Body of pancreas (tissue), 4 donors: ENCODE measurements around the gene YIPF4. TPM values are rescaled to one million over a fixed set of nuclear protein-coding genes. Genes with fewer than 3 reads are reported as not detected.
A peak's percentile ranks its signal among the peaks of the same experiment; 100 is the strongest.
"Not testable (repeated sequence)": the region's sequence is repeated elsewhere in the genome, so short reads cannot be mapped to it uniquely, and the experiment has no call there.

Experiments used
- ATAC-seq: fragments of 150-250 bp; one replicate; pipeline ENCODE4 v1.9.1; 2016
- DNase-seq, 4 donors: peaks; one replicate each; pipeline ENCODE4 v3.0.0-alpha.2; 2019
- H3K27ac ChIP-seq, 4 donors: fragments of 200-600 bp; sonication (generic); 1 replicate in 3 of 4; 2 replicates in 1 of 4; pipeline versions ENCODE4 v1.5.1 to v1.6.1; 2016 to 2019; ENCODE audit warnings: mild to moderate bottlenecking in 1 of 4, mixed read lengths in 1 of 4, moderate library complexity in 1 of 4
- H3K27me3 ChIP-seq, 2 donors: fragments of 200-600 bp; sonication (generic); one replicate each; pipeline ENCODE4 v1.6.0; 2016; ENCODE audit warnings: mild to moderate bottlenecking in 1 of 2
- H3K36me3 ChIP-seq, 2 donors: fragments of 200-600 bp; sonication (generic); replicated peaks in 1 of 2; 2 replicates each; pipeline ENCODE4 v1.5.1; 2016; ENCODE audit warnings: low read depth in 2 of 2; ENCODE audit not compliant: insufficient read depth in 1 of 2
- H3K4me1 ChIP-seq: fragments of 200-600 bp; sonication (generic); one replicate; pipeline ENCODE4 v1.6.0; 2016
- H3K4me3 ChIP-seq, 2 donors: fragments of 200-600 bp; sonication (generic); 1 replicate in 1 of 2; 2 replicates in 1 of 2; pipeline ENCODE4 v1.5.1; 2016 to 2019
- H3K9me3 ChIP-seq, 3 donors: fragments of 200-600 bp; sonication (generic); 1 replicate in 2 of 3; 2 replicates in 1 of 3; pipeline ENCODE4 v1.5.1; 2016
- CTCF ChIP-seq, 7 experiments: fragments of 450-650 bp in 4 of 7; fragments of 200-600 bp in 3 of 7; sonication (generic) in 3 of 7; IDR thresholded peaks; one replicate each; pipeline ENCODE4 v1.5.1; 2016 to 2019; ENCODE audit warnings: antibody characterized with exemption in 7 of 7
- POLR2A ChIP-seq, 3 donors: fragments of 450-650 bp; IDR thresholded peaks; one replicate each; pipeline ENCODE4 v1.6.1; 2016; ENCODE audit warnings: antibody characterized with exemption in 3 of 3, mild to moderate bottlenecking in 2 of 3
- WGBS, 2 donors: methylation state at CpG; one replicate each; pipeline ENCODE4 v1.1.5; 2017; 5-methylcytosine and 5-hydroxymethylcytosine counted together
- intact Hi-C: fragments of 100-400 bp; cut with DNase I; formaldehyde crosslinking; loops from one replicate; pipeline ENCODE4 v1.15.1; 2023
- total RNA-seq, 2 donors: library from RNA; depleted of rRNA; stranded (reverse); fragments of >200 nt; gene quantifications; one replicate each; pipeline ENCODE4 v1.1.0, GENCODE V29; 2016

YIPF4 gene
- total RNA-seq, 2 donors from 2014 or later: 13.5 to 24.7 TPM

- peaks cover 66% of the 10 kb centered on the region for H3K4me1 ChIP-seq
- 50 to 52% methylated on average over 2 of the region's 2 CpGs for WGBS, 2 donors
Measured at GRCh38 chr2:32363597-32363996, 85.9 kb downstream of the YIPF4 start.

DNA sequence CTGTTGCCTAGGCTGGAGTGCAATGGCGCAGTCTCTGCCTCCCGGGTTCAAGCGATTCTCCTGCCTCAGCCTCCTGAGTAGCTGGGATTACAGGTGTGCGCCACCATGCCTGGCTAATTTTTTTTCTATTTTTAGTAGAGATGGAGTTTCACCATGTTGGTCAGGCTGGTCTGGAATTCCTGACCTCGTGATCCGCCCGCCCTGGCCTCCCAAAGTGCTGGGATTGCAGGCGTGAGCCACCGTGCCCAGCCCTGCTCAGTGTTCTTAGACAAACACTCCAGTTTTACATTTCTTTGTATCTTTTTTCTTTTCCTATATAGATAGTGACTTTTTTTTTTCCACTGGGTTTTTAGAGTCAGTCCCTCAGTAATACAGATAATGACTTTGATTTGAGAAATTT, 86.6 kb downstream of the YIPF4 start:
- H3K4me3 ChIP-seq, ATAC-seq, H3K27me3 ChIP-seq, H3K36me3 ChIP-seq, DNase-seq, intact Hi-C loops, H3K9me3 ChIP-seq: not testable (repeated sequence)
- Histone ChIP-seq H3K27ac (peak overlapping the region in 1 of 4 donors; percentile 34), H3K4me1 (peaks cover 66% of the 10 kb centered on the region)
- 88 to 90% methylated on average over 9 of the region's 9 CpGs for WGBS, 2 donors

More at GRCh38 chr2:32363597-32363996, 85.9 kb downstream of the YIPF4 start:
- Histone ChIP-seq H3K9me3 (no peaks in the 10 kb centered on the region), H3K27ac (peak overlapping the region in 1 of 4 donors; percentile 34), H3K36me3 (no peaks in the 10 kb centered on the region), H3K27me3 (no peaks in the 10 kb centered on the region), H3K4me3 (no peak overlapping the region)
- ATAC-seq (no peak), DNase-seq (no peak)
- intact Hi-C loops: no loop called here
- no peak for TF ChIP-seq CTCF (IDR thresholded peaks at IDR 0.05)
- no peak for TF ChIP-seq POLR2A (IDR thresholded peaks at IDR 0.05)

DNA sequence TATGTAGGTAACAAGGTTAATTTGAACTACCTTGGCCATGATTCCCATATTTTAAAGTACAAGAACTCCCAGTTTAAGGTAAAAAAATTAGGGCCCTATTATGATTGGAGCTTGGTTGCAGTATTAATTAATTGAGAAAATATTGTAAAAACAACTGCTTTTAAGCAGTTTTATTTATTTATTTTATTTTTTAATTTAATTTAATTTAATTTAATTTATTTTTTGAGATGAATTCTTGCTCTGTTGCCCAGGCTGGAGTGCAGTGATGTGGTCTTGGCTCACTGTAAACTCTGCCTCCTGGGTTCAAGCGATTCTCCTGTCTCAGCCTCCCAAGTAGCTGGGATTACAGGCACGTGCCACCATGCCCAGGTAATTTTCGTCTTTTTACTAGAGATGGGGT, 88.0 kb downstream of the YIPF4 start:
- ATAC-seq, H3K4me3 ChIP-seq, H3K36me3 ChIP-seq, DNase-seq, H3K27me3 ChIP-seq, H3K9me3 ChIP-seq, H3K27ac ChIP-seq, intact Hi-C loops: not testable (repeated sequence)
- WGBS, 2 donors: 70 to 91% methylated on average over 3 of the region's 3 CpGs
- peaks cover 57% of the 10 kb centered on the region for H3K4me1 ChIP-seq

Other genes with a start within 250 kb of the YIPF4 start
- 10 to 100 TPM; 24.7 to 43.3 TPM for gene DPY30, start 238.1 kb upstream of the YIPF4 start, total RNA-seq
- 10 to 100 TPM; 10.6 to 23.7 TPM for gene SPAST, start 214.3 kb upstream of the YIPF4 start, total RNA-seq
- gene SLC30A6, start 112.0 kb upstream of the YIPF4 start, total RNA-seq: 10 to 100 TPM; 11.4 to 12.9 TPM
- gene NLRC4, start 13.0 kb upstream of the YIPF4 start, total RNA-seq: under 1 TPM in 1 of 2 donors, not detected in 1; 0.26 TPM
- 100 to 1,000 TPM in 1 of 2 donors, 10 to 100 TPM in 1; 71.9 to 102 TPM for gene BIRC6, start 79.1 kb downstream of the YIPF4 start, total RNA-seq